NCI-H526 treated with DMSO at 0.1 percent for 48 hours (cell line): ENCODE measurements around the gene SOX5.
"Not testable (repeated sequence)": the region's sequence is repeated elsewhere in the genome, so short reads cannot be mapped to it uniquely, and the experiment has no call there.

Source experiments
- DNase-seq: peaks from one replicate; lab custom pipeline; 2025; lab: John Stamatoyannopoulos, UW

SOX5 gene

GRCh38 chr12:23834076-23834475 is 115.4 kb downstream of the SOX5 start:
- DNase-seq, result no peak

DNA sequence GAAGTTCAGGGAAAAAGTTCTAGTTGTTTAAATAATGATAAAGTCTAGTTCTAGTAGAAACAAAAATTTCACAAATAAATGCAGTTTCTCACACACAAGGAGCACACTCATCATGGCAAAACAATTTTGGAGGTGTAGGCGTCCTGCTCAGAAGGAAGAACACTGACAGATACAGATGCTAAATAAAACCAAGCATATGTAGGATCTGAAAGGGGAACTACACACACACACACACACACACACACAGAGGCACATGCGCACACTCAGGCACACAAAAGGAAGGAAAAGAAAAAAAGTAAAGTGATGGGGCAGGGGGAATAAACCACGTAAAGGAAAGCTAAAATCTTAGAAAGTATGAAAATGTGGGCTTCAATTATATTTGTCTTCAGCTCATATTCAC is 117.7 kb downstream of the SOX5 start:
- no peak for DNase-seq

GRCh38 chr12:23830210-23830609 is 119.3 kb downstream of the SOX5 start:
- no peak for DNase-seq

GRCh38 chr12:23827353-23827752 is 122.1 kb downstream of the SOX5 start:
- no peak for DNase-seq

- not testable (repeated sequence) for DNase-seq
These were observed 124.3 kb downstream of the SOX5 start for GRCh38 chr12:23825124-23825523.

DNA sequence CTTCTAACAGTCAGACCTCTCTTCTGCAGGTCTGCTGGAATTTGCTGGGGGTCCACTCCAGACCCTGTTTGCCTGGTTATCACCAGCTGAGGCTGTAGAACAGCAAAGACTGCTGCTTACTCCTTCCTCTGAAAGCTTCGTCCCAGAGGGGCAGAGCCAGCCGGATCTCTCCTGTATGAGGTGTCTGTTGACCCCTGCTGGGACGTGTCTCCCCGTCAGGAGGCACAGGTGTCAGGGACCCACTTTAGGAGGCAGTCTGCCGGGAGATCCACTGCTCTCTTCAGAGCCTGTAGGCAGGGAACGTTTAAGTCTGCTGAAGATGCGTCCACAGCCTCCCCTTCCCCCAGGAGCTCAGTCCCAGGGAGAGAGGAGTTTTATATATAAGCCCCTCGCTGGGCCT is 125.1 kb downstream of the SOX5 start:
- DNase-seq, result no peak

- DNase-seq, result not testable (repeated sequence)
These were observed 126.6 kb downstream of the SOX5 start for GRCh38 chr12:23822883-23823282.

GRCh38 chr12:23817345-23817744 is 132.1 kb downstream of the SOX5 start:
- DNase-seq, result no peak

GRCh38 chr12:23816394-23816851 is 133.0 kb downstream of the SOX5 start:
- DNase-seq, result peak; percentile 10

DNA sequence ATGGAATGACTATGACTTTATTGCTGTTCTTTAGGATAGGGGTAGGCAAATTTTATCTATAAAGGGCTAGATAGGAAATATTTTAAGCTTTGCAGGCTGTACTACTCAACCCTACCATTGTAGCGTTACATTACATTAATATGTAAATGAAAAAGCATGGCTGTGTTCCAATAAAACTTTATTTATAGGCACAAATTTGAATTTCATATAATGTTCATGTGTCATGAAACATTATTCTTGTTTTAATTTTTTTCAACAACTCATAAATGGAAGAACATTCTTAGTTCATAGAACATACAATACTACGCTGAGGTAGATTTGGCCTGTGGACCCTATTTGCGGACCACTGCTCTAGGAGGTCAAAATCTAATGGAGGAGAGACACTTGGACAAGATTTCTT is 133.7 kb downstream of the SOX5 start:
- DNase-seq, result no peak

DNA sequence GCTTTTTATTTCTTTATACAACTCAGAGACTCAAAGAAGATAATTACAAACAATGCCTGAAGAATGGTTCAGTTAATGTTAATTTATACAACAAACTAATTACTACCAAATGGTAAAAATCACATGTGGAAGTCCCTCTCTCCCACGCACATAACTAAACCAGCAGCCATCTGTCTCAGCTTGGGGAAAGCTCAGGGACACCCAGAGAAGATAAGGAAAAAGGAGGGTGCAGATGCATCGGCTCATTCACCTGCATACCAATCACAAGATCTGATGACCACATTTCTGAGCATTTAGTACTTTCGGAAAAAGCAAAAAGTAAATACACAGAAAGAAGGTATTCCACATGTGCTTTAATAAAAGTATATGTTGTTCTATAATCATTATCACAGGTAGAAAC is 136.3 kb downstream of the SOX5 start:
- no peak for DNase-seq

GRCh38 chr12:23810329-23810902 is 139.1 kb downstream of the SOX5 start:
- DNase-seq, result no peak

DNA sequence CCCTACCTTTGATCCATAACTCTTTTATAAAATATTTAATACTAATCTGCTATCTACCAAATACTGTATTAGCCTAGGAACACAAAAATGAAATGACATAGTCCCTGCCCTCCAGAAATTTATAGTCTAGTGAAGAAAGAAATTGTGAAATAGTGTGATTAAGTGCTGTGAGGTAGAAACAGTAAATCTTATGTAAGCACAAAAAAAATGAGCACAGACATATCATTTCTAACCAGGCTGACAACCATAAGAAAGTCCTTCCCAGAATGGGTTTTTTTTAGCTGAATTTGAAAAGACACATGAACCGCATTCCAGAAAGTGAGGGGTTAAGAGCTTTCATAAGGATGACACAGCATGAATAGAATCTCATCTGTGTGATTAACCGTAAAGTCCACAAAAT is 145.9 kb downstream of the SOX5 start:
- no peak for DNase-seq

DNA sequence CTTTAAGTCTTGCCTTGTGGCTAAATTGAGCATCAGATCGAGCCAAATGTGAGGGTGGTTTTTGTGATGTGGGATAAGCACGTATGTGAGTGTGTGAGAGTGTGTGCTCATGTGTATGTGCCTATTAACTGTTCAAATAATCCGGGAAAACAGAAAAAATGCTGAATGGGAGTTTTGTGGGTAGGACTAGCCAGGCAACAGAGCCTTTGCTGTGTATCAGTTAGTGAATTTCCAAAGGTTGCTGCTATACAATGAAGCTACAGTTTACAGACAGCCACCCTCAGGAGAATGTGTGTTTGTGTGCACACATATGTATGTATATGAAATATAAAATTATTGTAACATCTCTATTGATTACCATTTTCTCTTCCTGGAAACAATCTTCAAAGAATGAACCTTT is 154.0 kb downstream of the SOX5 start:
- no peak for DNase-seq

GRCh38 chr12:23781118-23781517 is 168.4 kb downstream of the SOX5 start:
- DNase-seq, result no peak

GRCh38 chr12:23775208-23775607 is 174.3 kb downstream of the SOX5 start:
- DNase-seq, result no peak

- DNase-seq, result no peak
These were observed 178.1 kb downstream of the SOX5 start for GRCh38 chr12:23771240-23771949.

GRCh38 chr12:23770202-23770938 is 179.1 kb downstream of the SOX5 start:
- DNase-seq, result no peak

GRCh38 chr12:23767834-23768233 is 181.6 kb downstream of the SOX5 start:
- DNase-seq, result no peak

DNA sequence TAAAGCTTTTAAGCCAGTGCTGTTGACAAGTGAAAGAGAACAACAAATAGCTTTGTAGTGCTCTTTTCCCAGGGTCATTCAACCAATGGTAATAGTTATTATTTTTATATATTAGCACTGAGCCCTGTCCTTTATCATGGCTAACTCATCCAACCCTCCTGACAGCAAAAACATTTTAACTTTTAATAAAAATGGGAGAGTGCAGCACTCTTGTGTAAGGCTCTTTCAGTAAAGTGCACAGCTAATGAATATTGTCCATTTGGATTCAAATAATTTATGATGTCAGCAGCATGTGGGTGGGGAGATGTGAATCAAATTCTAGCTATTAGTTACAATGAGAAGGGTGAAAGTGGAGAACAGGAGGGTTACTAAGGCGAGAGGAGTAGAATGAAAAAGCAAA is 185.7 kb downstream of the SOX5 start:
- DNase-seq, result no peak

GRCh38 chr12:23760495-23760894 is 189.0 kb downstream of the SOX5 start:
- DNase-seq, result no peak

- no peak for DNase-seq
These were observed 190.9 kb downstream of the SOX5 start for GRCh38 chr12:23758608-23759007.

- no peak for DNase-seq
These were observed 191.9 kb downstream of the SOX5 start for GRCh38 chr12:23757541-23757962.
